Caco-2 (cell line): ENCODE results near the gene MAN2A1. TPM values are rescaled to one million over a fixed set of nuclear protein-coding genes. Genes with fewer than 3 reads are reported as not detected.

Source experiments
- BruUV-seq: library from RNA; stranded (reverse); fragments of 400-500 nt; replicated peaks from 2 replicates; lab custom pipeline; 2021; lab: Mats Ljungman, UMichigan
- CTCF ChIA-PET: fragments of 300-600 bp; sonication (Branson Sonifier 250); formaldehyde crosslinking; loops from one replicate; lab custom pipeline; 2022; ENCODE audit warnings: antibody characterized with exemption; lab: Charles Lee
- POLR2A ChIA-PET: fragments of 300-600 bp; sonication (Branson Sonifier 250); formaldehyde crosslinking; loops from one replicate; lab custom pipeline; 2022; ENCODE audit warnings: antibody characterized with exemption; lab: Charles Lee
- DNase-seq, 2 experiments: peaks; one replicate each; pipeline versions ENCODE4 v3.0.0 to v3.0.0-alpha.2; 2020 to 2022
- H3K27me3 ChIP-seq: replicated peaks from 2 replicates; pipeline ENCODE4 v1.6.0; 2011; ENCODE audit warnings: low read length; ENCODE audit not compliant: control insufficient read depth, insufficient read depth
- H3K36me3 ChIP-seq: 2 replicates; pipeline ENCODE4 v1.5.1; 2011; ENCODE audit warnings: low read length; ENCODE audit not compliant: control insufficient read depth, insufficient read depth
- H3K4me1 ChIP-seq: fragments of 250-450 bp; sonication (Bioruptor Pico); 2 replicates; pipeline ENCODE4 v1.5.1; 2020; ENCODE audit warnings: mild to moderate bottlenecking
- H3K4me3 ChIP-seq: 2 replicates; pipeline ENCODE4 v1.5.1; 2011; ENCODE audit warnings: low read depth, mild to moderate bottlenecking, control low read depth, low read length
- H3K9me3 ChIP-seq: fragments of 250-450 bp; sonication (Bioruptor Pico); 2 replicates; pipeline ENCODE4 v1.5.1; 2020; ENCODE audit warnings: mild to moderate bottlenecking, moderate library complexity
- H3K27ac Mint-ChIP-seq: one replicate; pipeline ENCODE4 v1.8.0; 2022; ENCODE audit warnings: mixed read lengths; ENCODE audit not compliant: unreplicated experiment
- H3K27me3 Mint-ChIP-seq: one replicate; pipeline ENCODE4 v1.8.0; 2022; ENCODE audit warnings: mixed read lengths; ENCODE audit not compliant: insufficient read depth, unreplicated experiment
- H3K36me3 Mint-ChIP-seq: one replicate; pipeline ENCODE4 v1.8.0; 2022; ENCODE audit warnings: mild to moderate bottlenecking, mixed read lengths; ENCODE audit not compliant: insufficient read depth, unreplicated experiment
- H3K4me1 Mint-ChIP-seq: one replicate; pipeline ENCODE4 v1.8.0; 2022; ENCODE audit warnings: low read depth, mixed read lengths; ENCODE audit not compliant: unreplicated experiment
- H3K4me3 Mint-ChIP-seq: one replicate; pipeline ENCODE4 v1.8.0; 2022; ENCODE audit warnings: mild to moderate bottlenecking, moderate library complexity, mixed read lengths; ENCODE audit not compliant: unreplicated experiment
- H3K9me3 Mint-ChIP-seq: one replicate; pipeline ENCODE4 v1.8.0; 2022; ENCODE audit warnings: mixed read lengths; ENCODE audit not compliant: unreplicated experiment
- intact Hi-C: fragments of 100-400 bp; cut with micrococcal nuclease; formaldehyde crosslinking; loops from one replicate; pipeline ENCODE4 v1.10.0; 2022; ENCODE audit not compliant: unreplicated experiment
- total RNA-seq: library from RNA; stranded (reverse); gene quantifications from 2 replicates; pipeline ENCODE4 v1.2.3, GENCODE V29; 2022
- TF ChIP-seq, protein P1 (sequence below), 2 experiments: fragments of 200-600 bp in 1 of 2; IDR thresholded peaks; 1 replicate in 1 of 2; 2 replicates in 1 of 2; pipeline versions ENCODE4 v1.5.1 to v1.8.0; 2011 to 2022; ENCODE audit warnings: antibody characterized with exemption in 1 of 2, control low read depth in 1 of 2, inconsistent platforms in 1 of 2, low read depth in 1 of 2, low read length in 1 of 2, mild to moderate bottlenecking in 1 of 2, moderate library complexity in 1 of 2; ENCODE audit not compliant: insufficient read depth in 1 of 2, severe bottlenecking in 1 of 2, unreplicated experiment in 1 of 2

MAN2A1 gene
- total RNA-seq, 1 experiment from 2014 or later: 57.3 TPM

DNA sequence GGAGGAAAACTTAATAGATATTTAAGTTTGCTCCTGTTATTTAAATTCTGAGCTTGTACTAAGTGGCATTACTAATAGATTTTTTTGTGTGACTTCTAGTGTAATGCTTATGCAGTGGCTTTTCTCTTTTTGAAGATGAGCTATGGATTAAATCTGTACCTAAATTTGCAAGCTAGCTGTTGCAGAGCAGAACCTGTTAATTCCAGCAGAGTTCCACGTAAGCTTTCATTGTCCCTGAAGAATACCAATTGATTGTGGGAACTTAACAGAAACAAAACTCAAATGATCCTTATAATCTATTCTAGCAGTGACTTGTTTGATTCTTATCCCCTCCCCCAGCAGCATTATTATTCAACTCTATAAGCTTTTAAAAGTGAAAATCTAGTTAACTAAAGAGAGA is 51.7 kb downstream of the MAN2A1 start:
- ChIA-PET CTCF (no interaction called here), POLR2A (no interaction called here)
- Histone ChIP-seq H3K9me3 (no peaks in the 10 kb centered on the region), H3K36me3 (no peaks in the 10 kb centered on the region), H3K27me3 (no peaks in the 10 kb centered on the region), H3K4me3 (no peak overlapping the region), H3K4me1 (peaks cover 14% of the 10 kb centered on the region)
- H3K36me3 Mint-ChIP-seq: peaks cover 13% of the 10 kb centered on the region
- H3K27me3 Mint-ChIP-seq: no peaks in the 10 kb centered on the region
- no peak overlapping the region for H3K4me3 Mint-ChIP-seq
- intact Hi-C loops: no loop called here
- DNase-seq: no peak
- TF ChIP-seq, protein P1, sequence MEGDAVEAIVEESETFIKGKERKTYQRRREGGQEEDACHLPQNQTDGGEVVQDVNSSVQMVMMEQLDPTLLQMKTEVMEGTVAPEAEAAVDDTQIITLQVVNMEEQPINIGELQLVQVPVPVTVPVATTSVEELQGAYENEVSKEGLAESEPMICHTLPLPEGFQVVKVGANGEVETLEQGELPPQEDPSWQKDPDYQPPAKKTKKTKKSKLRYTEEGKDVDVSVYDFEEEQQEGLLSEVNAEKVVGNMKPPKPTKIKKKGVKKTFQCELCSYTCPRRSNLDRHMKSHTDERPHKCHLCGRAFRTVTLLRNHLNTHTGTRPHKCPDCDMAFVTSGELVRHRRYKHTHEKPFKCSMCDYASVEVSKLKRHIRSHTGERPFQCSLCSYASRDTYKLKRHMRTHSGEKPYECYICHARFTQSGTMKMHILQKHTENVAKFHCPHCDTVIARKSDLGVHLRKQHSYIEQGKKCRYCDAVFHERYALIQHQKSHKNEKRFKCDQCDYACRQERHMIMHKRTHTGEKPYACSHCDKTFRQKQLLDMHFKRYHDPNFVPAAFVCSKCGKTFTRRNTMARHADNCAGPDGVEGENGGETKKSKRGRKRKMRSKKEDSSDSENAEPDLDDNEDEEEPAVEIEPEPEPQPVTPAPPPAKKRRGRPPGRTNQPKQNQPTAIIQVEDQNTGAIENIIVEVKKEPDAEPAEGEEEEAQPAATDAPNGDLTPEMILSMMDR (IDR thresholded peaks at IDR 0.05; ENCODE audit: insufficient read depth in 1 of 2, low read depth in 1 of 2, low read length in 1 of 2, severe bottlenecking in 1 of 2, unreplicated experiment in 1 of 2): no peak
- peaks cover 34% of the 10 kb centered on the region for H3K4me1 Mint-ChIP-seq
- no peaks in the 10 kb centered on the region for H3K9me3 Mint-ChIP-seq
- no peak overlapping the region for H3K27ac Mint-ChIP-seq
- no TSS peak for BruUV-seq

DNA sequence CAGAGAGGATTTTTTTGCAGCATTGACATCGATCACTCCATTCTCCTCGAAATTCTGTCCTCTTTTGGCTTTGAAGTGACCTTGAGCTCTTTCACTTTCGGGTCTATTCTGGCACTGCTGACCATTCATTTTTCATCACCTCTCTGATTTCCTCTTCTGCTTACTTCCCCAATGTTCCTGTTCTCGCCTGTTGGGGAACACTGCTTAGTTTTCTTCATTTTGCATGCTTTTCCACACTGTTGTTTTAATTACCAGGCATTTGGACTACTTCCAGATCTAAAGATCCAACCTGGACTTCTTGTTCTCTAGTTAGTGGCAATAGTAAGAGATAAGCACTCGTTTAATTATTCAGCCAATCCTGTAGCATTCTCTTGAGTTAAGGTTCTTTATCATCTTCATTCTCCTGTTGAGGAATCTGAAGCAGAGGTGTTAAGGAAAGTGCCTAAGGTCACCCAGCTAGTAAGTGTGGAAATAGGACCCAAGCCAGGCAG is 53.4 kb downstream of the MAN2A1 start:
- peaks cover 13% of the 10 kb centered on the region for H3K36me3 Mint-ChIP-seq
- no peaks in the 10 kb centered on the region for H3K27me3 Mint-ChIP-seq
- intact Hi-C loops: no loop called here
- no peak overlapping the region for H3K4me3 Mint-ChIP-seq
- H3K9me3 ChIP-seq: no peaks in the 10 kb centered on the region
- POLR2A ChIA-PET: no interaction called here
- TF ChIP-seq, protein P1 (IDR thresholded peaks at IDR 0.05; ENCODE audit: insufficient read depth in 1 of 2, low read depth in 1 of 2, low read length in 1 of 2, severe bottlenecking in 1 of 2, unreplicated experiment in 1 of 2): no peak
- H3K36me3 ChIP-seq: no peaks in the 10 kb centered on the region
- peaks cover 34% of the 10 kb centered on the region for H3K4me1 Mint-ChIP-seq
- CTCF ChIA-PET: no interaction called here
- no peaks in the 10 kb centered on the region for H3K9me3 Mint-ChIP-seq
- no peak overlapping the region for H3K4me3 ChIP-seq
- peaks cover 14% of the 10 kb centered on the region for H3K4me1 ChIP-seq
- H3K27ac Mint-ChIP-seq: peak overlapping the region; percentile 70
- BruUV-seq: no TSS peak
- DNase-seq: no peak
- H3K27me3 ChIP-seq: no peaks in the 10 kb centered on the region

DNA sequence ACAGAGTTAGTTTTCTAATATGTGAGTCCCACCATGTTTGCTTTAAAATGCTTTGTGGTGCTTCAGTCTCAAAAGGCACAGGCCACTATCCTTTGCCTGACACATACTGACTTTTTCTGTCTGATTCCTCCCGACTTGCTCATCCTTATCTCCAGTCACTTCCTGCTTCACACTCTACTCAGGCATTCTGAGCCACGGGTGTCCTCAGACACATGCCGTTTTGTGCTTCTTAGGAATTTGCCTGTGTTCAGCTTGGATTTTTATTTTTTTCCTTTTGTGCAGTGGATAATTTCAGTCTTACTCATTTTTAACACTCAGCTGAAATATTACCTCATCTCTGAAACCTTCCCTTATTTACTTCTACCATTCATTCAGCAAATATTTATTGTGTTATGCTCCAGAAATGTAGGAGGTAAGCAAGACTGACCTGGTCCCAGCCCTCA is 54.1 kb downstream of the MAN2A1 start:
- H3K4me3 ChIP-seq: no peak overlapping the region
- peaks cover 18% of the 10 kb centered on the region for H3K4me1 ChIP-seq
- H3K36me3 ChIP-seq: no peaks in the 10 kb centered on the region
- H3K9me3 ChIP-seq: no peaks in the 10 kb centered on the region
- intact Hi-C loops: no loop called here
- peaks cover 34% of the 10 kb centered on the region for H3K4me1 Mint-ChIP-seq
- BruUV-seq: no TSS peak
- ChIA-PET POLR2A (no interaction called here), CTCF (no interaction called here)
- H3K9me3 Mint-ChIP-seq: no peaks in the 10 kb centered on the region
- no peak for DNase-seq
- H3K36me3 Mint-ChIP-seq: peaks cover 13% of the 10 kb centered on the region
- no peaks in the 10 kb centered on the region for H3K27me3 ChIP-seq
- H3K4me3 Mint-ChIP-seq: no peak overlapping the region
- H3K27me3 Mint-ChIP-seq: no peaks in the 10 kb centered on the region
- TF ChIP-seq, protein P1 (IDR thresholded peaks at IDR 0.05; ENCODE audit: insufficient read depth in 1 of 2, low read depth in 1 of 2, low read length in 1 of 2, severe bottlenecking in 1 of 2, unreplicated experiment in 1 of 2): no peak
- H3K27ac Mint-ChIP-seq: peak overlapping the region; percentile 70
